Measurements from ENCODE around the gene MYLK4.

DNA sequence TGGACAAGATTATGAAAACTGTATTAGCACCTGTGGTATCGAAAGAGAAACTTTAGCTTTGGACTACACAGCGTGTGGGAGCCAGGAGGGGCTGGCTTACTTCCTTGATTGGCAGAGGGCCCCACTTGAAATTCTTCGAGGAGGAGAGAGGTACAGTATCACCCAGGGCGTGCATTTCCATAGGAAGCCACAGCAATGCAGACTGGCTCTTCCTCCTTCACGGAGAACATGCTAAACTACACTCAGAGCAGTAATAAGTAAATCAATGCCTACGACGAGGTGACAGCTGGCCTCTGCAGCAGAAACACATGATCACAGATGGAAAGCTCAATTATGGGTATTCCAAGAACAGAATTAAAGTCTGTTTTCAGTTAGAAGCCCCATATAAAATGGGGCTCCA lies 44.2 kb downstream of the MYLK4 start:
- TF ChIP-seq, protein P1, sequence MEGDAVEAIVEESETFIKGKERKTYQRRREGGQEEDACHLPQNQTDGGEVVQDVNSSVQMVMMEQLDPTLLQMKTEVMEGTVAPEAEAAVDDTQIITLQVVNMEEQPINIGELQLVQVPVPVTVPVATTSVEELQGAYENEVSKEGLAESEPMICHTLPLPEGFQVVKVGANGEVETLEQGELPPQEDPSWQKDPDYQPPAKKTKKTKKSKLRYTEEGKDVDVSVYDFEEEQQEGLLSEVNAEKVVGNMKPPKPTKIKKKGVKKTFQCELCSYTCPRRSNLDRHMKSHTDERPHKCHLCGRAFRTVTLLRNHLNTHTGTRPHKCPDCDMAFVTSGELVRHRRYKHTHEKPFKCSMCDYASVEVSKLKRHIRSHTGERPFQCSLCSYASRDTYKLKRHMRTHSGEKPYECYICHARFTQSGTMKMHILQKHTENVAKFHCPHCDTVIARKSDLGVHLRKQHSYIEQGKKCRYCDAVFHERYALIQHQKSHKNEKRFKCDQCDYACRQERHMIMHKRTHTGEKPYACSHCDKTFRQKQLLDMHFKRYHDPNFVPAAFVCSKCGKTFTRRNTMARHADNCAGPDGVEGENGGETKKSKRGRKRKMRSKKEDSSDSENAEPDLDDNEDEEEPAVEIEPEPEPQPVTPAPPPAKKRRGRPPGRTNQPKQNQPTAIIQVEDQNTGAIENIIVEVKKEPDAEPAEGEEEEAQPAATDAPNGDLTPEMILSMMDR (IDR thresholded peaks at IDR 0.05) = no peak
- no peak for TF ChIP-seq POLR2A (IDR thresholded peaks at IDR 0.05)
- TF ChIP-seq EP300 (IDR thresholded peaks at IDR 0.05) = no peak
